ENCODE measurements around the gene KCNV2. TPM values are rescaled to one million over a fixed set of nuclear protein-coding genes. Genes with fewer than 3 reads are reported as not detected.

The KCNV2 gene
- total and polyA plus RNA-seq, 2 donors: not detected

DNA sequence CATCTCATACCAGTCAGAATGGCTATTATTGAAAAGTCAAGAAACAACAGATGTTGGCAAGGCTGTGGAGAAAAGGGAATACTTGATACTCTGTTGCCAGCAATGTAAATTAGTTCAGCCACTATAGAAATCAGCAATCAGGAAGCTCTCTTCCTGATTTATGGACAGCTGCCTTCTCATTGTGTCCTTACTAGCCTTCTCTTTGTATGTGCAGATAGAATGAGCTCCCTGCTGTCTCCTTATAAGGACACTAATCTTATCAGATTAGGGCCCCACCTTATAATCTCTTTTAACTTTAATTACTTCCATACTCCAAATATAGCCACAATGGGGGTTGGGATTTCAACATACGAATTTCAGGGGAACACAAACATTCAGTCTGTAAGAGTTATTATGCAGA, 38.0 kb downstream of the KCNV2 start:
- DNase-seq (ENCODE audit: extremely low spot score): no peak
- H3K27ac ChIP-seq (ENCODE audit: low read depth): no peak overlapping the region

DNA sequence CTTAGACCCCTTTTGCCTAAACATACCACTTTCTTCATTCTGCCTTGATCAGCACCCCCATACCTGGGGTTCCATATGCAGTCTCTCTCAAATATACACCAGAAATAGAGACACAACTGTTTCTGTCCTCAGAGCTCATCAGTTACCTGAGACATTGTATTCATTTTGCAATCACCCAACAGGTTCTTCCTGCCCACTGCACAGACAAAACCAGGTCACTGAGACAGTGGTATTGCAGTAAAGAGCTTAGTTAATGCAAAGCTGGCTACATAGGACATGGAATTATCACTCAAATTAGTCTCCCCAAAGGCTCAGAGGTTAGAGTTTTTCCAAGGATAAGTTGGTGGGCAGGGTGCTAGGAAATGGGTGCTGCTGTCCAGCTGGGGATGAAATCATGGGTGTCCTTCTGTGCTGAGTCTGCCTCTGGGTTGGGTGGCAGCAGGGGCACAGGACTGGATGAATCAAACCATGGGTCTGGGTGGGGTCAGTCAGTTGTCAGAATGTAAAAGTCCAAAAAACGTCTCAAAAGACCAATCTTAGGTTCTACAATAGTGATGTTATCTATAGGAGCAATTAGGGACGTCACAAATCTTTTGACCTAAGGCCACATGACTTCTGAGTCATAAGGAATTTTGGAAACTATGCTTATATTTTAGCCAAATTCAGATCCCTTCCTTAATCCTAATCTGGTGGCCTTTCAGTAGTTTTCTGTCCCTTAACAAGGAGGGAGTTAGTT, 41.0 kb downstream of the KCNV2 start:
- no peak overlapping the region for H3K4me3 ChIP-seq (ENCODE audit: low read depth, low read length)
- no peak overlapping the region for H3K27ac ChIP-seq (ENCODE audit: low read depth)
- H3K36me3 ChIP-seq (ENCODE audit: insufficient read depth): no peaks in the 10 kb centered on the region
- no peaks in the 10 kb centered on the region for H3K4me1 ChIP-seq (ENCODE audit: insufficient read depth)
- 50% methylated on average over 2 of the region's 2 CpGs for WGBS
- DNase-seq (ENCODE audit: extremely low spot score): no peak

More for the DNA sequence above, 38.0 kb downstream of the KCNV2 start:
- no peak overlapping the region for H3K4me3 ChIP-seq (ENCODE audit: low read depth, low read length)
- no peaks in the 10 kb centered on the region for H3K4me1 ChIP-seq (ENCODE audit: insufficient read depth)
- WGBS: 74% methylated on average over 1 of the region's 1 CpG
- H3K36me3 ChIP-seq (ENCODE audit: insufficient read depth): no peaks in the 10 kb centered on the region

DNA sequence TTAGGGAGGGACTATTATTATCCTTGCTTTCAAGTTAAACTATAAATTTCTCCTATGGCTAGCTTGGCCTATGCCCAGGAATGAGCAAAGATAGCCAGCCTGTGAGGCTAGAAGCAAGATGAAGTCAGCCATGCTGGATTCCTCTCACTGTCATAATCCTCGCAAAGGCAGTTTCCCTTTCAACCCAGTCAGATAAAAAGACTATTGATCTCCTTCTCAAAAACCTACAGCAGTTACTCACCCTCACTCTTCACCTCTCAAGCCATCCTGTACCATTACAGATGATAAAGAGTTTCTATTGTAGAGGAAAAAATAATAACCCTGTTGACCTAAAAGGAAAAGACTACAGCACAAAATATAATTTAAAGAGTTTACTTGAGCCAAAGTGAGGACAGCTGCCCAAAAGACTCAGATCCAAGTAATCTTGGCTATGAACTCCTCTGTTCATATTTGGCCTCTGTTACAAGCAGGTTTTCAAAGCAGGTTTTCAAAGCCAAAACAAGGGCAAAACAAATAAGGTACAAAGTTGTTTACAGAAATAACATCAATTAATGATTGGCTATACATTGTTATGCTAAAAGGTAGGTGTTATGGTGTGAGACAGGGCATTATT, 41.7 kb downstream of the KCNV2 start:
- Histone ChIP-seq H3K4me1 (ENCODE audit: insufficient read depth) (no peaks in the 10 kb centered on the region), H3K4me3 (ENCODE audit: low read depth, low read length) (no peak overlapping the region), H3K27ac (ENCODE audit: low read depth) (peak overlapping the region; percentile 18), H3K36me3 (ENCODE audit: insufficient read depth) (no peaks in the 10 kb centered on the region)
- 65% methylated on average over 1 of the region's 1 CpG for WGBS
- no peak for DNase-seq (ENCODE audit: extremely low spot score)

DNA sequence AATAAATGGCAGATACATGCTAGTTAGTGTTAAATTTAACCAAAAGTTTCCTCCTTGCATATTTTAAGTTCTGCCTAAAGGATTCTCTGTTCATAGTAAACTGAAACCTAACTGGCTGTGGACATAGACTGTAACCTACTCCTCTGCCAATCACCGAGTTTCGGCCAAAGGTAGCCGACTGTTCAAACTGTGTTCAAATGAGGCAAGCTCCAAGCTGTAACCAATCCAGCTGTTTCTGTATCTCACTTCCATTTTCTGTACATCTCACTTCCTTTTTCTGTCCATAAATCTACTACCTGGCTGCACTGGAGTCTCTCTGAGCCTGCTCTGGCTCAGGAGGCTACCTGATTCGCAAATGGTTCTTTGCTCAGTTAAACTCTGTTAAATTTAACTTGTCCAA, 44.1 kb downstream of the KCNV2 start:
- no peak for DNase-seq (ENCODE audit: extremely low spot score)
- WGBS: 94% methylated on average over 4 of the region's 4 CpGs
- no peak overlapping the region for H3K27ac ChIP-seq (ENCODE audit: low read depth)
- no peak overlapping the region for H3K4me3 ChIP-seq (ENCODE audit: low read depth, low read length)
- H3K36me3 ChIP-seq (ENCODE audit: insufficient read depth): no peaks in the 10 kb centered on the region
- no peaks in the 10 kb centered on the region for H3K4me1 ChIP-seq (ENCODE audit: insufficient read depth)

DNA sequence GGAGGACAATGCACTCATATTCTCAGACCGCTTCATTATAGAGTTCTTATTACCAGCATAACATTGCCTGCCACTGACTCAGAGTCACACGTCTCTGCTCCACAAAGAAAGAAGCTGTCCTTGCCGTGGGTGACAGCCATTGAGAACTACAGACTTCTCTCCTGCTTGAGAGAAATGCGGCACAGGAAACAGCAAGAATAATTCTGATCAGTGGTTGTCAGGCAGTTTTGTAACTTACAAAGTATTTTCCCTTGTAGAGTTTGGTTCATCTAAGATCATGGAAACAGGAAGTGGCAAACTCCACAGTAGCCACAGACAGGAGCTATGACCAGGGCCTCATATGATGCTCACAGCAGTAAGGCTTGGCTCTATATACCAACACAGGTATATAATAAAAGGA, 47.0 kb downstream of the KCNV2 start:
- DNase-seq (ENCODE audit: extremely low spot score): no peak
- Histone ChIP-seq H3K36me3 (ENCODE audit: insufficient read depth) (no peaks in the 10 kb centered on the region), H3K27ac (ENCODE audit: low read depth) (no peak overlapping the region), H3K4me1 (ENCODE audit: insufficient read depth) (no peaks in the 10 kb centered on the region), H3K4me3 (ENCODE audit: low read depth, low read length) (no peak overlapping the region)
- WGBS: 86% methylated on average over 4 of the region's 4 CpGs

DNA sequence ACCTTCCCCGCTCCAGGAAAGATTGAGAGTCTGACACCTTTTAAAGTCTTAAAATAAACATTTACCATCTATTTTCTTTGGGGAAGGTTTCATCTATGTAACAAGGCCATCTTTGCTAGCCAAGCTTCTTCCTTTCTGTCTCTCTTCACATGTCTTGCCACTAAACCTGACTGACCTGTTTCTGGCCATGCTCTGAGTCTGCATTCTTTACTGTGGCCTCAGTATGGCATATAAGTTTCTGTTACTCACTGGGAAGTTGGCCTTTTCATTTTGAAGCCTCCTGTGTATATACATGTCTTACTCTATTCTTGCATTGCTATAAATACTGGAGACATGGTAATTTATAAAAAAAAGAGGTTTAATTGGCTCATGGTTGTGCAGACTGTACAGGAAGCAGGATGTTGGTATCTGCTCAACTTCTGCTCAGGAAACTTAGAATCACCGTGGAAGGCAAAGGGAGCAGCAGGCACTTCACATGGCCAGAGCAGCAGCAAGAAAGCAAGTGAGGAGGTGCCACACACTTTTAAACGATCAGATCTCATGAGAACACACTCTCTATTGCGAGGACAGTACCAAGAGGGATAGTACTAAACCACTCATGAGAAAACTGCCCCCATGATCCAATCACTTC, 48.1 kb downstream of the KCNV2 start:
- WGBS: 71% methylated on average over 4 of the region's 4 CpGs
- H3K36me3 ChIP-seq (ENCODE audit: insufficient read depth): no peaks in the 10 kb centered on the region
- no peak overlapping the region for H3K4me3 ChIP-seq (ENCODE audit: low read depth, low read length)
- no peak for DNase-seq (ENCODE audit: extremely low spot score)
- no peaks in the 10 kb centered on the region for H3K4me1 ChIP-seq (ENCODE audit: insufficient read depth)
- no peak overlapping the region for H3K27ac ChIP-seq (ENCODE audit: low read depth)

DNA sequence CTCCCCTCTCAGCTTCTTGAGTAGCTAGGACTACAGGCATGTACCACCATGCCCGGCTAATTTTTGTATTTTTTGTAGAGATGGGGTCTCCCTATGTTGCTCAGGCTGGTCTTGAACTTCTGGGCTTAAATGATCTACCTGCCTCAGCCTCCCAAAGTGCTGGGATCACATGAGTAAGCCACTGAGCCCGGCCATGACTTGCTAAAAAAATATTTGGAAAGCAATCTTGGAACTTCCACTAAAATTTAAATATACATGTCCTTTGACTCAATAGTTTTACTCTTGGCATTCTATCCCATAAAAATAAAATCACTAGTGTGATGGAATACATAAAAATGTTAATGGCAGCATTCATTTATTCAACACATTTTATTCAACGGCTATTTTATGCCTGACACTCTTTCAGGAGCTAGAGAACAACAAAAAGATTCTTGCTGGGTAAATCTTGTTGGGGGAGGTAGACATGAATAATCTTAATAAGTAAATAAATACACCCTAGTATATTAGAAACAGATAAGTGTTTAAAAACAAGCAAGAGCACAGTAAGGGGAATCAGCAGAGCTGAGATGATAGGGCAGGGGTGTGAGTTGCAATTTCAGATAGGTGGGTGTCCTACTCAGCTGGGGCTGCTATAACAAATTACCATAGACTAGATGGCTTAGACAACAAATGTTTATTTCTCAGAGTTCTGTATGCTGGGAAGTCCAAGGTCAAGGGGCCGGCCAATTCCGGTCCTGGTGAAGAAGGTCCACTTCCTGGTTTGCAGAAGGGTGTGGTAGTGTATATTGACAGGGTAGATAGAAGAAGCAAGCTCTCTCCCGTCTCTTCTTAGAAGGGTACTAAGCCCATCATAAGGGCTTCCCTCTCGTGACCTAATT, 50.7 kb downstream of the KCNV2 start:
- 80% methylated on average over 7 of the region's 7 CpGs for WGBS
- H3K36me3 ChIP-seq (ENCODE audit: insufficient read depth): no peaks in the 10 kb centered on the region
- DNase-seq (ENCODE audit: extremely low spot score): no peak

DNA sequence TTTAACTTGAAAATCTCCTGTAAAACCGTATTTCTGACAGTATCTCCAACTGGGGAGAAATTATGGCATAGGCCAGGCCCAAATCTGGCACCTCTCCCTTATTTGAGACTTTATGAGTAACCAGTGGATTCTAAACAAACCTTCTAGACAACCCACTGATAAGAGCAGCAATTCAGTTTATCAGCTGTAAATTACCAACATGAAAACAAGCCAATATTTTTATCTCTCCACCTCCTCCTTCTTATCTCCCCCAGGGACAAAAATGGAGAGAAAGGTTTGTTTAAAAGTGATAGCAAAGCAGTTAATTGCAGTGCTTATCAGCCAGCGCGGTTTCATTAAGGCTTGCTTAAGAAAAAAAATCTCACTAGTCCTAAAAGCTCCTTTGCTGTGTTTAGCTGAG, 53.8 kb downstream of the KCNV2 start:
- no peak overlapping the region for H3K27ac ChIP-seq (ENCODE audit: low read depth)
- no peak for DNase-seq (ENCODE audit: extremely low spot score)
- no peaks in the 10 kb centered on the region for H3K4me1 ChIP-seq (ENCODE audit: insufficient read depth)
- no peak overlapping the region for H3K4me3 ChIP-seq (ENCODE audit: low read depth, low read length)
- 26% methylated on average over 3 of the region's 3 CpGs for WGBS
- H3K36me3 ChIP-seq (ENCODE audit: insufficient read depth): peaks cover 2% of the 10 kb centered on the region

More for the DNA sequence above, 50.7 kb downstream of the KCNV2 start:
- no peak overlapping the region for H3K27ac ChIP-seq (ENCODE audit: low read depth)
- no peak overlapping the region for H3K4me3 ChIP-seq (ENCODE audit: low read depth, low read length)
- H3K4me1 ChIP-seq (ENCODE audit: insufficient read depth): no peaks in the 10 kb centered on the region

DNA sequence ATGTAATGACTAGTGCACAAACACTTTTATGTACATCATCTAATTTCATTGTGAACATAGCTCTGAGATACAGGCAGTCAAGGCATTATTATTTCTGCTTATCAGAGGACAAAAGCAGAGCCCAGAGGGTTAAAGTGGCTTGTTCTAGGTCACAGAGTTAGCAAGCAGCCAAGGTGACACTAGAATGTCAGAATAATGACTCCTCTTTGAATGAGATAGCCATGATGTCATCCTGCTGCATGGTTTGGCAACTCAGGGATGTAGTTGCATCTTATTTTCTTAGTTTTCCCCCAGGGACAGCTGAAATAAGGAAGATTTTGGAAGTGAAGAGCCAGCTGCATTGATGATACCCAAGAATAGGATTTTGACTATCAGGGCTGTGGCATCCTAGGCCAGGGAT, 54.4 kb downstream of the KCNV2 start:
- no peak for DNase-seq (ENCODE audit: extremely low spot score)
- Histone ChIP-seq H3K4me1 (ENCODE audit: insufficient read depth) (no peaks in the 10 kb centered on the region), H3K36me3 (ENCODE audit: insufficient read depth) (peaks cover 2% of the 10 kb centered on the region), H3K4me3 (ENCODE audit: low read depth, low read length) (no peak overlapping the region), H3K27ac (ENCODE audit: low read depth) (no peak overlapping the region)

DNA sequence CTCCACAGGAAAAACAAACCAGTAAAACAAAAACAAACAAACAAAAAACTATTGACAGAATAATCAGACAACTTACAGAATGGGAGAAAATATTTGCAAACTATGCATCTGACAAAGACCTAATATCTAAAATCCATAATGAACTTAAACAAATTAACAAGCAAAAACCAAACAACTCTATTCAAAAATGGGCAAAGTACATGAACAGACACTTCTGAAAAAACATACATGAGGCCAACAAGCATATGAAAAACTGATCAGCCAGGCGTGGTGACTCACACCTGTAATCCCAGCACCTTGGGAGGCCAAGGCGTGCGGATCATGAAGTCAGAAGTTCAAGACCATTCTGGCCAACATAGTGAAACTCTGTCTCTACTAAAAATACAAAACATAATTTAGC, 60.1 kb downstream of the KCNV2 start:
- H3K27ac ChIP-seq (ENCODE audit: low read depth): no peak overlapping the region
- no peak overlapping the region for H3K4me3 ChIP-seq (ENCODE audit: low read depth, low read length)
- peaks cover 6% of the 10 kb centered on the region for H3K36me3 ChIP-seq (ENCODE audit: insufficient read depth)
- no peaks in the 10 kb centered on the region for H3K4me1 ChIP-seq (ENCODE audit: insufficient read depth)
- 98% methylated on average over 3 of the region's 3 CpGs for WGBS
- DNase-seq (ENCODE audit: extremely low spot score): no peak

DNA sequence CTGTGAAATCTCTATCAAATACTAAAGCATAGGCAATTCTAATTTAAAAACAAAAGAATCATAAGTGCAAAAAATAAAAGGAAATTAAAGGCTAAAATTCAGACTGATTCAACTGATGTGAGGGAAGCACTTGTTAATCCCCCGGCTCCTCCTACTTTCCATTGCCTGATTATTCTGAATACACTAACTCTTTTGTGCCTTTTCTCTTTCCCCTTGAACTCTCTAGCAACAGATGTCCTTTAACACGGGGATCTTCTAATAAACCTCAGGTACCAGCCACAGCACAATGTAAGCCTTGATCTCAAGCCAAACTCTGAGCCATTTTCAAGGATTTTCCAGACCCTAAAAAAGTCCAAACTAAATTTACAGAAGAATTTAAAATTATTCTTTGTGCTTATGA, 61.5 kb downstream of the KCNV2 start:
- WGBS: 91% methylated on average over 2 of the region's 2 CpGs
- Histone ChIP-seq H3K27ac (ENCODE audit: low read depth) (no peak overlapping the region), H3K4me1 (ENCODE audit: insufficient read depth) (no peaks in the 10 kb centered on the region), H3K4me3 (ENCODE audit: low read depth, low read length) (no peak overlapping the region), H3K36me3 (ENCODE audit: insufficient read depth) (peaks cover 6% of the 10 kb centered on the region)
- no peak for DNase-seq (ENCODE audit: extremely low spot score)
